MG63 (cell line): ENCODE results near the gene CRYBA4. TPM values are rescaled to one million over a fixed set of nuclear protein-coding genes. Genes with fewer than 3 reads are reported as not detected.

Experiments used
- DNase-seq: peaks from one replicate; pipeline ENCODE4 v3.0.0-alpha.2; 2020
- H3K27me3 ChIP-seq: fragments of 250-450 bp; sonication (Bioruptor Pico); 2 replicates; pipeline ENCODE4 v1.5.1; 2020; ENCODE audit warnings: mild to moderate bottlenecking, moderate library complexity
- H3K36me3 ChIP-seq: fragments of 250-450 bp; sonication (Bioruptor Pico); 2 replicates; pipeline ENCODE4 v1.5.1; 2020; ENCODE audit warnings: mild to moderate bottlenecking, moderate library complexity
- H3K4me3 ChIP-seq: fragments of 250-450 bp; sonication (Bioruptor Pico); 2 replicates; pipeline ENCODE4 v1.5.1; 2020; ENCODE audit warnings: mild to moderate bottlenecking, moderate library complexity
- H3K9me3 ChIP-seq: fragments of 250-450 bp; sonication (Bioruptor Pico); 2 replicates; pipeline ENCODE4 v1.5.1; 2020; ENCODE audit warnings: mild to moderate bottlenecking, moderate library complexity
- total RNA-seq: library from RNA; depleted of rRNA; stranded (reverse); fragments of >200 nt; shearing (Covaris generic); gene quantifications from 2 replicates; pipeline ENCODE4 v1.2.3, GENCODE V29; 2014; ENCODE audit warnings: low replicate concordance

Gene CRYBA4
- total RNA-seq, 1 experiment from 2014 or later: not detected

GRCh38 chr22:26665813-26666231 lies 44.1 kb downstream of the CRYBA4 start:
- DNase-seq: peak; percentile 60
- Histone ChIP-seq H3K9me3 (no peaks in the 10 kb centered on the region), H3K27me3 (no peaks in the 10 kb centered on the region), H3K36me3 (no peaks in the 10 kb centered on the region), H3K4me3 (no peak overlapping the region)

- H3K9me3 ChIP-seq: no peaks in the 10 kb centered on the region
- DNase-seq: no peak
- no peaks in the 10 kb centered on the region for H3K36me3 ChIP-seq
- H3K4me3 ChIP-seq: no peak overlapping the region
- H3K27me3 ChIP-seq: no peaks in the 10 kb centered on the region
These were observed 45.4 kb downstream of the CRYBA4 start for GRCh38 chr22:26667140-26667539.

GRCh38 chr22:26669060-26669481 lies 47.3 kb downstream of the CRYBA4 start:
- DNase-seq: peak; percentile 23
- Histone ChIP-seq H3K4me3 (no peak overlapping the region), H3K27me3 (no peaks in the 10 kb centered on the region), H3K9me3 (no peaks in the 10 kb centered on the region), H3K36me3 (peaks cover 2% of the 10 kb centered on the region; the same call in 1 of the 2 replicates)

- Histone ChIP-seq H3K4me3 (no peak overlapping the region), H3K9me3 (no peaks in the 10 kb centered on the region), H3K27me3 (no peaks in the 10 kb centered on the region), H3K36me3 (peaks cover 4% of the 10 kb centered on the region; the same call in 1 of the 2 replicates)
- no peak for DNase-seq
These were observed 48.7 kb downstream of the CRYBA4 start for GRCh38 chr22:26670459-26670858.

GRCh38 chr22:26671317-26672059 lies 49.7 kb downstream of the CRYBA4 start:
- no peak for DNase-seq
- Histone ChIP-seq H3K9me3 (no peaks in the 10 kb centered on the region), H3K27me3 (no peaks in the 10 kb centered on the region), H3K4me3 (no peak overlapping the region), H3K36me3 (peaks cover 4% of the 10 kb centered on the region; the same call in 1 of the 2 replicates)

- Histone ChIP-seq H3K27me3 (no peaks in the 10 kb centered on the region), H3K4me3 (peak overlapping the region; percentile 75), H3K9me3 (no peaks in the 10 kb centered on the region), H3K36me3 (peaks cover 4% of the 10 kb centered on the region; the same call in 1 of the 2 replicates)
- no peak for DNase-seq
These were observed 50.3 kb downstream of the CRYBA4 start for GRCh38 chr22:26672060-26672471.

- Histone ChIP-seq H3K27me3 (no peaks in the 10 kb centered on the region), H3K9me3 (no peaks in the 10 kb centered on the region), H3K4me3 (peak overlapping the region; percentile 75), H3K36me3 (peaks cover 4% of the 10 kb centered on the region; the same call in 1 of the 2 replicates)
- DNase-seq: peak; percentile 91
These were observed 51.1 kb downstream of the CRYBA4 start for GRCh38 chr22:26672590-26673468.

GRCh38 chr22:26673486-26673885 lies 51.7 kb downstream of the CRYBA4 start:
- Histone ChIP-seq H3K27me3 (no peaks in the 10 kb centered on the region), H3K9me3 (no peaks in the 10 kb centered on the region), H3K36me3 (peaks cover 4% of the 10 kb centered on the region; the same call in 1 of the 2 replicates), H3K4me3 (peak overlapping the region; percentile 75)
- DNase-seq: peak; percentile 44

GRCh38 chr22:26674211-26675190 lies 52.7 kb downstream of the CRYBA4 start:
- H3K9me3 ChIP-seq: no peaks in the 10 kb centered on the region
- no peaks in the 10 kb centered on the region for H3K27me3 ChIP-seq
- peaks cover 4% of the 10 kb centered on the region; the same call in 1 of the 2 replicates for H3K36me3 ChIP-seq
- peak overlapping the region; percentile 75 for H3K4me3 ChIP-seq
- no peak for DNase-seq

- Histone ChIP-seq H3K4me3 (no peak overlapping the region), H3K9me3 (no peaks in the 10 kb centered on the region), H3K36me3 (peaks cover 13% of the 10 kb centered on the region), H3K27me3 (no peaks in the 10 kb centered on the region)
- no peak for DNase-seq
These were observed 54.0 kb downstream of the CRYBA4 start for GRCh38 chr22:26675687-26676268.

- H3K4me3 ChIP-seq: no peak overlapping the region
- H3K9me3 ChIP-seq: no peaks in the 10 kb centered on the region
- DNase-seq: no peak
- peaks cover 27% of the 10 kb centered on the region for H3K36me3 ChIP-seq
- no peaks in the 10 kb centered on the region for H3K27me3 ChIP-seq
These were observed 55.5 kb downstream of the CRYBA4 start for GRCh38 chr22:26677217-26677616.

- DNase-seq: peak; percentile 55
- no peaks in the 10 kb centered on the region for H3K9me3 ChIP-seq
These were observed 57.4 kb downstream of the CRYBA4 start for GRCh38 chr22:26679003-26679629.

More at GRCh38 chr22:26679003-26679629, 57.4 kb downstream of the CRYBA4 start:
- Histone ChIP-seq H3K36me3 (peaks cover 28% of the 10 kb centered on the region), H3K27me3 (no peaks in the 10 kb centered on the region), H3K4me3 (no peak overlapping the region)
